HG03342 (cell line): Measurements from ENCODE around the gene KLK15.

Source experiments
- ATAC-seq: cut with Tn5 transposase; IDR thresholded peaks from one replicate; pipeline ENCODE4 v1.9.1; 2021; ENCODE audit warnings: mild to moderate bottlenecking, moderate library complexity; ENCODE audit not compliant: unreplicated experiment

Gene KLK15

DNA sequence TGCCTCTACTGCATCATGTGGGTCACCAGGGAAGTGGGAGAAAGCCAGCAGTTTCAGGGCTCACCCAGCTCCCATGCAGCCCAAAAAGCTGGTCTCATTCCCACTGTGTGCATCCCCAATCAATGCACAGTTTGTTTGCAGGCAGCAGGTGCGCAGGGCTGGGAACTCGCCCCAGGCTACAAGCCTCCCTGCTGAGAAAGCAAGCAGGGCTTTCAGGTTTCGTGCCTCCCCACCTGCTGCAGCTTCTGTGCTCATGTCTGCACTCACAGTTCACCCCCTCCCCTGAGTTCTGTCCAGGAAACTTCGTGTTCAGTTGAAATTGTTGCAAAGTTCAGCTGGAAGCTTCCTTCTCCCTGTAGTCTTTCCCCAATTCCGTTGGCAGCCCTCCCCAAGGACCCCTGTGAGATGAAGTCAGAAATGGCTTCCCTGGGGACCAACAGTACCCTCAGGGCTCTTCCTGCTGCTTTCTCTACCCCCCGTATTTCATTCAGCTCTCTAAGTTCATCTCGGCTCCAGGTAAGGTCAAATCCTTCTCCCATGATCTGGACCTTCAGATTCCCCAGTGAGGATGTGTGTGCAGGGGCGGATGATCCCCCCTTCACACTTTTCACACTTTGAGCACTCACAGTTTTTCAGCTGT lies 11.0 kb upstream of the KLK15 start:
- no peak for ATAC-seq

DNA sequence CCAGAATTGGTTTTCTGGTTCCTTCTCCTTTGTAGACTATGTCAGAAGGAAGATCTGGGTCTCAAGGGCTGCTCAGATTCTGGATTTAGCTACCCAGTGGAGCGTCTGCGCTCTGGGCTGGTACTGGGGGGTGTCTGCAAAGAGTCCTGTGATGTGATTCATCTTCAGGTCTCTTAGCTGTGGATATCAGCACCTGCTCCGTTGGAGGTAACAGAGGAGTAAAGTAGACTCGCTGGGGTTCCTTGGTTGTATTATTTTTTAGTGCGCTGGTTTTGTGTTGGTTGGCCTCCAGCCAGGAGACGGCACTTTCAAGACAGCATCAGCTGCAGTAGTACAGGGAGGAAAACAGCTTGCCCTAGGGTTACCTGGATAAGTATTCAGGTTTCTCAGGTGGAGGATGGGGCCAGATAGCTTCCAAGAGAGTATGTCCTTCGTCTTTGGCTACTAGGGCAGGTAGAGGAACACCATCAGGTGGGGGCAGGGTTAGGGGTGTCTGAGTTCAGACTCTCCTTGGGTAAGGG lies 10.4 kb upstream of the KLK15 start:
- ATAC-seq, result no peak

DNA sequence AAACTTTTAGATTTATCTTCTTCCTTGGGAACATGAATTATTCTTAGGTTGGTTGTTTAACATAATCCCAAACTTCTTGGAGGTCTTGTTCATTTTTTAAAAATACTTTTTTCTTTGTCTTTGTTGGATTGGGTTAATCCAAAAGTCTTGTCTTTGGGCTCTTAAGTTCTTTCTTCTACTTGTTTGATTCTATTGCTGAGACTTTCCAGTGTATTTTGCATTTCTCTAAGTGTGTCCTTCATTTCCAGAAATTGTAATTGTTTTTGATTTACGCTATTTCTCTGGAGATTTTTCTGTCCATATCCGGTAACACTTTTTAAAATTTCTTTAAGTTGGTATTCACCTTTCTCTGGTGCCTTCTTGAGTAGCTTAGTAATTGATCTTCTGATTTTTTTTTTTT lies 9.8 kb upstream of the KLK15 start:
- ATAC-seq, result no peak

DNA sequence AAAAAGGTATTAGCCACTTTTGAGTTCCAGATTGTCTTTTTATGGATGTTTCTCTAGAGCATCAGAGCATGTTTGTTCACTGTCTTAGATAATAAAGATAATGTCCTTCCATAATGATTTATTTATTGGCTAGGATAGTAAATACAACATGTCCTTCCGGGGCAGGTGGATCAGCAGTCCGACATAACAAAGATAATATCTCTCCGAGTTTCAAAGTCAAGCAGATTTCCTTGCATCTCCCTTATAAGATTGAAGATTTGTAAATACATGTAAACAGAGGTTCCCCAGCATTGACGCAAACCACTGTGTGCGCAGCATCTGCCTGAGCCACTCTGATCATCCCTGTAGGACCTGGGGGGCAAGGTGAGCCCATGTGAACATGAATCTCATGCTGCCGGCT lies 8.8 kb upstream of the KLK15 start:
- no peak for ATAC-seq

DNA sequence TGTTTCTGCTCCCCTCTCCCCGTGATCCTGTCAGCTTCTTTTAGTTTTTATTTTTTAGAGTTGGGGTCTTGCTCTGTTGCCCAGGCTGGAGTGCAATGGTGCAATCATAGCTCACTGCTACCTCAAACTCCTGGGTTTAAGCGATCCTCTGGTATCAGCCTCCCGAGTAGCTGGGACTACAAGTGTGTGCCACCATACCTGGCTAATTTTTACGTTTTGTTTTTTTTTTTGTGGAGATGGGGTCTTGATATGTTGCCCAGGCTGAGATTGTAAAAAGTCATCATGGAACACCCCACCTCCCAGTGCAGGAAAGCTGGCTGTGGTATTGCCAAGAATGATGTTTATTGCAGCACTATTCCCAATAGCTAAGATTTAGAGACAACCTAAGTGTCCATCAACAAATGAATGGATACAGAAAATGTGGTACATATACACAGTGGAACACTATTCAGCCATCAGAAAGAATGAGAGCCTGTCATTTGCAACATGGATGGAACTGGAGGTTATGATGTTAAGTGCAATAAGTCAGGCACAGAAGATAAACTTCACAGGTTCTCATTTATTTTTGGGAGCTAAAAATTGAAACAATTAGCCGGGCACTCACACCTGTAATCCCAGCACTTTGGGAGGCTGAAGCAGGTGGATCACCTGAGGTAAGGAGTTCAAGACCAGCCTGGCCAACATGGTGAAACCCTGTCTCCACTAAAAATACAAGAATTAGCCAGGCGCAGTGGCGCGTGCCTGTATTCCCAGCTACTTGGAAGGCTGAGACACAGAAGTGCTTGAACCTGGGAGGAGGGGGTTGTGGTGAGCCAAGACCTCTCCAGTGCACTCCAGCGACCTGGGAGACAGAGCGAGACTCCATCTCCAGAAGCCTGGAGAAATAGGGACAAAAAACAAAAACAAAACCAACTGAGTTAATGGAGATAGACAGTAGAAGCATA lies 6.6 kb upstream of the KLK15 start:
- no peak for ATAC-seq

DNA sequence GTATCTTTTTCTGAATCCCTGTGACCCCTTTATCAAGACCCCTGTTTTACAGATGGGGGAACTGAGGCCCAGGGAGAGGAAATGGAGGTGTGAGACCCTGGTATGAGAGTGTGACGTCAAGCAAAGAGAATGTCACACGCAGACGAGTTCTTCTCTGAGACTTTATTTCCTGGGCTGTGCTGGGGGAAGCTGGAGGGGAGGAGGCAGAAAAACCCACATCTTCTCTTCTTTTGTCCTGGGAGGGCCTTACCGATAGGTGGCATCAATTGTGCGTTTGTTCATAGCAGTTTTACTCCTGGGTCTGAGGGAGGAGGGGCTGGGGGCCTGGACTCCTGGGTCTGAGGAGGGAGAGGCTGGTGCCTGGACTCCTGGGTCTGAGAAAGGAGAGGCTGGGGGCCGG lies 4.9 kb upstream of the KLK15 start:
- ATAC-seq, result no peak

DNA sequence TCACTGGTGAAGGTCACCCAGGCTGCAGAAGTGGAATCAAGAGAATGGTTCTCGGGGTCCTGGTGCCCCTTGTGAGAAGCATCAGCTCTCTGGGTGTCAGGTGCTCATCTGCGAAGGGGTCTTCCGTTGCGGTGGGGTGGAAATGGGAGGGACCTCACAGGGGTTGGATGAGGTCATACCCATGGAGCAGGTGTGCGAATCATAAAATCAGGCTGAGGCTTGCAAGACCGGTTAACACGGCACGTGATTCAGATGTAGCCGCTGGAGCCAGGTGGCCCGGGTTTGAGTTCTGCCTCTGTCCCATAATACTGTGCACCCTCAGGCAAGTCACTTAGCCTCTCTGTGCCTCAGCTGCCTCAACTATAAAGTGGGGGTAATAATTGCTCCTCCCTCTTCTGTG lies 3.9 kb upstream of the KLK15 start:
- ATAC-seq, result no peak

DNA sequence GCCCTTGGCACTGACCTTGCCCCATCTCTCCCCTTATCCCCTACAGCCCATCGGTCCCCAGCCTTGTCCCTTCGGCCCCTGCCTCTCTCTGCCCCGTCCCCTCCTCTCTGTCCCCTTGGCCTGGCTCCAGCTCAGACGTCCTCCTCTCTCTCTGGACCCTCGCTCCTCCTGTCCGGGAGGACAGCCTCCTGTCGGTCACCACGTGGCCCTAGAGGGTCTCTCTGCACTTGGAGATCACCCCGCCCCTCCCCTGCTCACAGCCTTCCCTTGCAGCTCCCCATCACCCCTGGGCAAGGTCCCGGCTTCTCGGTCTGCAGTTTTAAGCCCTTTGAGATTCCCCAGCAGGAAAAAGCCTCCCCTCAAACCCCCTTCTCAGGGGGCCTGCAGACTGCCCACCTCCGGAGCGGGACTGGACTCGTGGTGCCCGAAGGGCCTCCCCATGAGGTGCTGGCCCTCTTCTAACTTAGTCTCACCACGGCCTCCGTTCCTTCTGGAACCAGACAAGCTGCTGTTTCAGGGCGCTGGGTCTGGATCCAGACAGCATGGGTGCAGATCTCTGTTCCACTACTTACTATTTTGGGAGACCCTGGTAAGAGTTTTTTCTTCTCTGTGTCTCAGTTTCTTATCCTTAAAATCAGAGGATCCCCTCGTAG lies 3.3 kb upstream of the KLK15 start:
- no peak for ATAC-seq

DNA sequence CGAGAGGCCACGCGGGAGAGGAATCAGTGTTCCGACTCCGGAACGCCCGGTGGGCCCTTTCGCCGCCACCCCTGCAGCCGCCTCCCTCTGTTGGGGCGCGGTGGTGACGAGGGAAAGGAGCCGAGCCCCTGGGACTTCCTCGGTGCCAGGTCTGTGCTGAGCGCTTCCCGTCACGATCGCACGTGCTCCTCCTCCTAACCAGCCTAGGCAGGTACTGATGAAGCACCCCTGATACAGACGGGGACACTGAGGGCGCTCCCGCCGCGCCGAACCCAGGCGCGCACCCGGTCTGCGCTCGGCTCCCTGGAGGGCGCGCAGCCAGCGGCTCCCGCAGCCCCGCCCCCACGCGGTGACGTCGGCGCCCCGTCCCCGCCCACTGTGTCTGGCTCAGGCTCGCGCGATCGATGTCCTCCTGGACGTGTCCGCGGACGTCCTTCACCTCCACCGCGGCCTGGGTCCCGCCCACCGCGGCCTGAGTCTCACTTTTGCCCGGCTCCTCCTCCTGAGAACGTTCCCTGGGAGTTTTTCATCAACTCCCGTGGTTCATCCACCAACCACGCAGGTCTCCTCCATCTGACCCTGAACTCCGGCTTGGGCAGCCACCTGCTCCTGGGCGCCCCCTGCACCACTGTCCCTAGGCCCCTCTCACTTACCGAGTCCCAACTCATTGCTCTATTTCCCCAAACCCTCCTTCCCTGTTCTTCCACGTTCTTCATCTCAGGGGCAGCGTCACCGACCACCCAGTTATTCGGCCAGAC lies 2.6 kb upstream of the KLK15 start:
- peak; percentile 77 for ATAC-seq

DNA sequence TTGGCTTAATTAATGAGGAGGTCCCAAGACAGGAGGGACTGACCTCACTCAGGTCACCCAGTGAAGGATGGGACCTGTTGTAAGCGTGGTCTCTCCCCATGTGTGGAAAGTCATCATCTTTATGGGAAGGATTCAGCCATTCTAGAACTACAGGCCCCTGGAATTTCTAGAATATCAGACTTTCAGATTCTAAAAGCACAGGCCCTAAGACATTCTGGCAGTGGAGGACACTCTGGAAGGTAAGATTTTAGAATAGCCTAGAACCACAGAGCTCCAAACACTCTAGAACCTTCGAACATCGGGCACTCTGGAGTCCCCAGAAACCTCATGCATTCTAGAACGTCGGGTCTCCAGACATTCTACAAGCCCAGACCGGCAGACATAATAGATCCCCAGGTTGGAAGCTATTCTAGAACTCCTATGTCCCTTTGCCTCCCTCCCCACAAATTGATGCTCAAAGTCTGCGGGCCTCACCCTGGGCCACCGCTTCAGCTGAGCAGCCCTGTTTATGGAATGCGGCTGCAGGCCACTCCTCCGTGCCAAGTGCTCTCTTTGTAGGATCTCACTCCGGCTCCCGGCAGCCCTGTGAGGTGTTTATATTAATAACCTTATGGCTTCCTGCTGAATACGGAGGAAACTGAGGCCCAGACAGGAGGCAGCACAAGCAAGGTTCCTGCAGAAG lies 1.9 kb upstream of the KLK15 start:
- ATAC-seq, result no peak

DNA sequence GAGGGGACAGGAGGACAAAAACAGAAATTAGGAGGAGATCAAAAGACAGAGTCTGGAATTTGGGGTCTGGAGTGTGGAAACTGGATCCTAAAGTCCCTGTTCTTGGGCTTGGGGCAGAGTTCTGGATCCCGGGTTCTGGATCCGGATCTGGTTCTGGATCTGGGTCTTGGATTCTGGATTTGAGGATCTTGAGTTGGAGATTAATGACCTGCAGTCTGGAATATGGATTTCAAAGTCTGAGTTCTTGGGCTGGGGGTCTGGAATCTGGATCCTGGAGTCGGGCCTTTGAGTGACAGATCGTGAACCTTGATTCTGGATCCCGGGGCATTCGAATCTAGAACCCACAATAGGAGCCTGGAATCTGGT lies 411 bp upstream of the KLK15 start:
- no peak for ATAC-seq

DNA sequence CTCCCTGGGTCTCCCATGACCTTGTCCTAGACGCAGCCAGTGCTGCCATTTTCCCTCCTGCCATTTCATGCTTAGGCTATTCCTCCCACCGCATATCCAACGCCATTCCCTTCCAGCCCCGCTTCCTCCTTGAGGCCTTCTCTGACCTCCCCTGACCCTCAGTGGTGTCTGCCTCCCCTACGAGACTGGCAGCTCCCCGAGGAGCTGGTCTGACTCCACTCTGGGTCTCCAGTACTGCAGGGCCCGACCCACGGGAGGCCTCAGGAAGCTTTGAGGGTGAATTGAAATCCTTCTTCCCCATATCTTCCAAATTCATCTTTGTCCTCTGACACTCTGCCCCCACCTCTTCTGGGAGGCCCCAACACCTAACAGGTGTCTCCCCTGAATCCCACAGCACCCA lies 708 bp downstream of the KLK15 start:
- no peak for ATAC-seq

DNA sequence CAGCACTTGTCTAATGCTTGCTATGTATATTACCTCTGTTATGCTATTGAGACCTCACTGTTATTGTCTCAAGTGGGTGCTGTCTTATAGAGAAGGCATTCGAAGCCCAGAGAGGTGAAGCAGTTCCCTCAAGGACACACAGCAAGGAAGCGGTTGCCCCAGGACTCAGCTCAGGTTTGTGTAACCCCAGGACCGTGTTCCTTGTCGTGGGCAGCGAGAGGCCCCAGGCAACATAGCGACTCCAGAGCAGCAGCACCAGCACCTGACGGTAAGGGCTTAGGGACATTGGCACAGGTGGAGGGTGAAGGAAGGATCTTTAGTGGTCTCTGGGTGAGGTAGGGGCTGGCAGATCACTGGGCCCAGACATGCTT lies 2.4 kb downstream of the KLK15 start:
- ATAC-seq, result no peak

DNA sequence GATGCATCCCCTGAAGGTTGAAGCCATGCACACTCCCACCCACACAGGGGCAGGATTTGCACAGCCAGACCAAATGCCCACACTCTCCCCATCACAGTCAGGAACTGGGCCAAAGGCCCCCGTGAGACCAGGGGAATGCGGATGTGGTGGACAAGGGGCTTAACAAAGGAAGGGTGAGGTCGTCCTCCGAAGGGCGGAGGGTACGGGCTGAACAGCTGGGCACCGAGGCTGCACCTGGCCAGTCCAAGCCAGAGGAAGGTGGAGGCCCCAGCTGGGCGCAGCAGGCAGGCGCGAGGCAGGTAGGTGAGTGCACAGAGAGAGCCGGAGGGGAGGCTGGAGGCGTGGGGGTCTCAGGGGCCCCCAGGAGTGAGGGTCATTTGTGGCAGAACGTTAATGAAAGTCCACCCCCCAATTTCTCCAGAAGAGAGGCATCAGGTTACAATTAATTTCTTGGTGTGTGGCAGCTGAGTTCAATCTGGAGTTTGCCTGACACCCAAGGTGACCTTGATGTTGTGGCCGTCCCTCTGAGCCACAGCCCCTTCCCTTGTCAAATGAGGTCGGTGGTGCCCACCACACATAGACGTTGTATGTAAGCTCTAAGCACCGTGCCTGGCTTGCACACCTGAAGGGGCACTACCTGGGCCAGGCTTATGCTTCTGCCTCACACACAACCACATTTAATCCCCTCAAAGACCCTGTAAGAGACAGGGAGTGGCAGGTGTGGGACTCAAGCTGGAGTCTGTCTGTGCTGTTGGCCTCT lies 2.9 kb downstream of the KLK15 start:
- ATAC-seq, result no peak

DNA sequence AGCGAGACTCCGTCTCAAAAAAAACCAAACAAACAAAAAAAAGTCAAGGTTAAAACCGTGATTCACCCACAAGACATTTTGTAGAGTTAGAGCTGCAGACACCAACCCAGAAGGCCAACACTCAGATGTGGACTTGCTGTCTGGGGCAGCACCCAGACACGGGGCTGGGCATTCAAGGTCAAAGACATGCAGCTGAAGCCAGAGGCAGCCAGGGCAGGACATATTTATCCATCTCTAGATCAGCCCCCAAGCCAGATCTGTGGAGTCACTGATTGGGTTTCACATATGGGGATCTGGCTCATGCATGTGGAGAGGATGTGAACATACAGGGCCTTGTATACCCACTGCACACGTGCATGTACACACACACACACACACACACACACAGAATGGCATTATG lies 3.6 kb downstream of the KLK15 start:
- no peak for ATAC-seq

DNA sequence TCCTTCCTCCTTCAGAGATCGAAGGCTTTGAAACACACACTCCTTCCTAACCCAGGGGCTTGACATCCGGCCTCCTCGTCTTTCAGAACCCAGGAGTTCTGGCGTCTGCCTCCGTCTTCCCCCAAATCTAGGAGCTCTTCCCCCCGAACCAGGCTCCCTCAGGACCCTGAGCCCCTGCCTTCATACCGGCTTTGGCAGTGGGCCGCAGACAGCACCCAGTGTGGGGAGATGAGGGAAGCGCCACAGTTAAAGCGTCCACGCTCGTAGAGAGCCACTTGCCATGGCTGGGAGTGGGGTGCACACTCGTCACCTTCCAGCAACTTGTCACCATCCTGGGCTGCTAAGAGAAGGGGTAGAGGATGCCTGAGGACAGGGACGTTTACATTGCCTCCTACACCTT lies 5.9 kb downstream of the KLK15 start:
- no peak for ATAC-seq

DNA sequence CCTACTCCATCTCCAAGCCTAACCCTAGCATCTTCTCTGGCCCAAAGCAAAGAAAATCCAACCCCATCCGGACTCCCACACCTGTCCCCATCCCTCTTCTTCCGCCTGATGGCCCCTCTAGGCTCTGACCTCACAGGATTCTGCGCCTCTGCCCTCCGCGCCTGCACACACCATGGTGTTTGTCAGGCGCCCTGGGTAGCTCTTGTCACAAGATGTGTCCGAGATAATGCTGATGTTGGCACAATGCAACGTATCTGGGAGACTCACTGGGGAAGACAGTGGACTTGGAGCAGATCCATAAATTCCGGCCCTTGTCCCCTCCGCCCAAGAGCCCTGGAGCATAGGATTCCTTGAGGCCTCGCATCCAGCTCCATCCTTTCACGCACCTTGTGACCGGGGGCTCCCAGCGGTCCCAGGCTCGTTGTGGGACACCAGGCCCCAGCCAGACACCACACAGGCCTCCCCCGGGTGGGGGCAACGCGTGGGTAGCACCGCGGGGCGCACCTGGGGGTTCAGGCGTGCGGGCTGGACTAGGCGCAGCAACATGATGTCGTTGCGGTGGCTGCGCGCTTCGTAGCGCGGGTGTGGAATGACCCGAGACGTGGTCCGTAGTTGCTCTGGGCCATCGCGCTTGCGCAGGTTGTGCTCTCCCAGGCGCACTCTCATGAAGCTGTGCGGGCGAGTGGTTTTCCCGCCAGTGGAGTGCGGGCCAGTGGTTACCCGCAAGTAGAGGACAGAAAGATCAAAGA lies 6.7 kb downstream of the KLK15 start:
- ATAC-seq, result no peak

DNA sequence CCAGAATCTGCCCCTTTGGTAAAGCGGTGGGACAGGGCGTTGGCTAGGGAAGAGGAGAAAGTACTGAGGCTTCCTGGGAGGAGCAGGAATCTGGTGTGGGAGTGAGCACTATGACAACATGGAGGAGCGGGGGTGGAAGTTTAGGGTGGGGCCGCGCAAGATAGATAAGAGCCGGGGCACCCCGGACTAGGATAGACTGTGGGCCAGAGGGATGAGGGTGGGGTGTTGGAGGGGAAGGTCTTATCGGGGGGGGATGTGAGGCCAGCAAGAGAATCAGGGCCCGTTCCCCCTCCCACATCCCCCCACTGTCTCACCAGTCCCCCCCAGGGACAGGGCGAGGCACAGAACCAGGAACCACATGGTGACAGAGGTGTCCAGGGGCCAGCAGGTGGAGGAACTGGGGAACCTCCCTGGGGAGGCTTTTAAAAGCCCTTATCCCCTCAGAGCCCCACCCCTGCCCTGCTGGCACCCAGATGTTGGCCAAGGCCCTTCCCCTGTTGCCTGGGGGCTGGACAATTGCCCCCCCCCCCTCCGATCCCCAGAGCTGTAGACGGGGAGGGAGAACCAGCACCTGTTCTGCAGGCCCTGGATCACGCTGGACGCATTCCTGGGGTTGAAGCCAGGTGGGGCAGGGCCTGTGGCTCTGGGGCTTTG lies 9.9 kb downstream of the KLK15 start, which contains the start of gene KLK1:
Gene KLK1 (minus strand): TSS at position 399 of the 654 bp plus-strand sequence. CDS start 39 bp downstream, at position 360.
- ATAC-seq, result no peak
